Endothelial cell (in vitro differentiated cells): ENCODE measurements around the gene NRDC. TPM values are rescaled to one million over a fixed set of nuclear protein-coding genes. Genes with fewer than 3 reads are reported as not detected.

Experiments
- DNase-seq: peaks from one replicate; pipeline ENCODE4 v3.0.0; 2021; ENCODE audit warnings: low spot score
- H3K27ac Mint-ChIP-seq: one replicate; pipeline ENCODE4 v1.8.0; 2021; ENCODE audit warnings: mixed read lengths, inconsistent platforms; ENCODE audit not compliant: unreplicated experiment
- H3K27me3 Mint-ChIP-seq: one replicate; pipeline ENCODE4 v1.8.0; 2021; ENCODE audit warnings: mild to moderate bottlenecking, moderate library complexity, mixed read lengths, inconsistent platforms; ENCODE audit not compliant: unreplicated experiment
- H3K36me3 Mint-ChIP-seq: one replicate; pipeline ENCODE4 v1.8.0; 2021; ENCODE audit warnings: mild to moderate bottlenecking, low read depth, mixed read lengths, inconsistent platforms; ENCODE audit not compliant: unreplicated experiment
- H3K4me1 Mint-ChIP-seq: one replicate; pipeline ENCODE4 v1.8.0; 2021; ENCODE audit warnings: mild to moderate bottlenecking, mixed read lengths, inconsistent platforms; ENCODE audit not compliant: unreplicated experiment
- H3K4me3 Mint-ChIP-seq: one replicate; pipeline ENCODE4 v1.8.0; 2021; ENCODE audit warnings: mild to moderate bottlenecking, mixed read lengths, inconsistent platforms; ENCODE audit not compliant: unreplicated experiment
- H3K9me3 Mint-ChIP-seq: one replicate; pipeline ENCODE4 v1.8.0; 2021; ENCODE audit warnings: mixed read lengths, inconsistent platforms; ENCODE audit not compliant: unreplicated experiment
- long read RNA-seq: library from polyadenylated mRNA; unstranded; transcript quantifications from one replicate; pipeline ENCODE4 v2.0.0, GENCODE V29; 2020; ENCODE audit not compliant: unreplicated experiment
- total RNA-seq: library from RNA; stranded (reverse); fragmentation: NEBNext Ultra II Directional; extraction: Animal tissue kit (Norgen Biotek cat#: 25700); gene quantifications from one replicate; pipeline ENCODE4 v1.2.1, GENCODE V29; 2021; ENCODE audit not compliant: unreplicated experiment
- TF ChIP-seq, protein P1 (sequence below): fragments of 200-600 bp; sonication (generic); IDR thresholded peaks from one replicate; pipeline ENCODE4 v1.5.0; 2021; ENCODE audit warnings: antibody characterized with exemption; ENCODE audit not compliant: unreplicated experiment

The NRDC gene, protein sequence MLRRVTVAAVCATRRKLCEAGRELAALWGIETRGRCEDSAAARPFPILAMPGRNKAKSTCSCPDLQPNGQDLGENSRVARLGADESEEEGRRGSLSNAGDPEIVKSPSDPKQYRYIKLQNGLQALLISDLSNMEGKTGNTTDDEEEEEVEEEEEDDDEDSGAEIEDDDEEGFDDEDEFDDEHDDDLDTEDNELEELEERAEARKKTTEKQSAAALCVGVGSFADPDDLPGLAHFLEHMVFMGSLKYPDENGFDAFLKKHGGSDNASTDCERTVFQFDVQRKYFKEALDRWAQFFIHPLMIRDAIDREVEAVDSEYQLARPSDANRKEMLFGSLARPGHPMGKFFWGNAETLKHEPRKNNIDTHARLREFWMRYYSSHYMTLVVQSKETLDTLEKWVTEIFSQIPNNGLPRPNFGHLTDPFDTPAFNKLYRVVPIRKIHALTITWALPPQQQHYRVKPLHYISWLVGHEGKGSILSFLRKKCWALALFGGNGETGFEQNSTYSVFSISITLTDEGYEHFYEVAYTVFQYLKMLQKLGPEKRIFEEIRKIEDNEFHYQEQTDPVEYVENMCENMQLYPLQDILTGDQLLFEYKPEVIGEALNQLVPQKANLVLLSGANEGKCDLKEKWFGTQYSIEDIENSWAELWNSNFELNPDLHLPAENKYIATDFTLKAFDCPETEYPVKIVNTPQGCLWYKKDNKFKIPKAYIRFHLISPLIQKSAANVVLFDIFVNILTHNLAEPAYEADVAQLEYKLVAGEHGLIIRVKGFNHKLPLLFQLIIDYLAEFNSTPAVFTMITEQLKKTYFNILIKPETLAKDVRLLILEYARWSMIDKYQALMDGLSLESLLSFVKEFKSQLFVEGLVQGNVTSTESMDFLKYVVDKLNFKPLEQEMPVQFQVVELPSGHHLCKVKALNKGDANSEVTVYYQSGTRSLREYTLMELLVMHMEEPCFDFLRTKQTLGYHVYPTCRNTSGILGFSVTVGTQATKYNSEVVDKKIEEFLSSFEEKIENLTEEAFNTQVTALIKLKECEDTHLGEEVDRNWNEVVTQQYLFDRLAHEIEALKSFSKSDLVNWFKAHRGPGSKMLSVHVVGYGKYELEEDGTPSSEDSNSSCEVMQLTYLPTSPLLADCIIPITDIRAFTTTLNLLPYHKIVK
- 135 TPM for total RNA-seq
- long read RNA-seq, transcript NRDC-201 (31 exons, 3,691 nt): major isoform, 18 of 39 reads
- long read RNA-seq, transcript NRDC-211 (2 exons, 1,020 nt): minor isoform, 13 of 39 reads
- long read RNA-seq, partial matches to known transcripts: 3 of 39 reads
- long read RNA-seq, other reads (novel, unspliced or antisense): 5 of 39 reads

DNA sequence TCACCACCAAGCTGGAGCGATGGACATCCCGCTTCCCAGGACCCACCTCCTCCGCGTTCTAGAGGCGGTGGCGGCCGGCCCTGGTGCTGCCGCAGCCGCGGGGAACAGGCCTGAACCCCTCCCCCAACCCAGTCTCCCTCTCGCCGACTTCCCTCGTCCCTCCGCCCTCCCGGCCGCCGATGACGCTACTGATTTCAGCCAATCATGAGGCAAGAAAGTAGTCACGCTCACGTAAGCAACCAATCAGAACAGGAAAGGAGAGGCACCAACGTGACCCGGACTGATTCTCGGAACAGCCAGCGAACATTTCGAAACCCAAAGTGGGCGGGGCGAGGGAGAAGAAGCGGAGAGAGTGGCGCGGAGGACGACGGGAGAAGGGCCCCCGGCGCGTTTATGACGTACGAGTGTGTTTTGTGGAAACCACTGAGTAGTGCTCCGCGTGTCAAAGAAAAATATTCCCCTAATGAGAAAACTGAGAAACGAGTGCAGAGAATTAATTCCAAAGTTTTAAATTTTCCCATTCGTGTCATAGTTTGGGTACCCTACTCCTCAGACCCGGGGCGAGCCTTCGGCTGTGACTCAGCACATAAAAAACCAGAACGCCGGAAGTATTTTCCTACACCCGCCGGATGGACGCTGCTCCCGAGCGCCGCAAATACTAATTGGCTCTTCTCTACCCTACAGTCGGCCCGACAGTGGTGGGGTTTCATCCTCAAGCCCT, at the start of gene NRDC:
TSS of gene NRDC (minus strand) at position 112 of the 721 bp plus-strand sequence. CDS start 112 bp downstream, outside the sequence.
- Mint-ChIP-seq H3K9me3 (no peaks in the 10 kb centered on the region), H3K27ac (no peak within 1 kb of the TSS), H3K4me1 (peaks cover 12% of the 10 kb centered on the region), H3K4me3 (no peak within 1 kb of the TSS), H3K36me3 (no peaks in the 10 kb centered on the region), H3K27me3 (peaks cover 4% of the 10 kb centered on the region)
- DNase-seq: peak; percentile 98
- TF ChIP-seq, protein P1, sequence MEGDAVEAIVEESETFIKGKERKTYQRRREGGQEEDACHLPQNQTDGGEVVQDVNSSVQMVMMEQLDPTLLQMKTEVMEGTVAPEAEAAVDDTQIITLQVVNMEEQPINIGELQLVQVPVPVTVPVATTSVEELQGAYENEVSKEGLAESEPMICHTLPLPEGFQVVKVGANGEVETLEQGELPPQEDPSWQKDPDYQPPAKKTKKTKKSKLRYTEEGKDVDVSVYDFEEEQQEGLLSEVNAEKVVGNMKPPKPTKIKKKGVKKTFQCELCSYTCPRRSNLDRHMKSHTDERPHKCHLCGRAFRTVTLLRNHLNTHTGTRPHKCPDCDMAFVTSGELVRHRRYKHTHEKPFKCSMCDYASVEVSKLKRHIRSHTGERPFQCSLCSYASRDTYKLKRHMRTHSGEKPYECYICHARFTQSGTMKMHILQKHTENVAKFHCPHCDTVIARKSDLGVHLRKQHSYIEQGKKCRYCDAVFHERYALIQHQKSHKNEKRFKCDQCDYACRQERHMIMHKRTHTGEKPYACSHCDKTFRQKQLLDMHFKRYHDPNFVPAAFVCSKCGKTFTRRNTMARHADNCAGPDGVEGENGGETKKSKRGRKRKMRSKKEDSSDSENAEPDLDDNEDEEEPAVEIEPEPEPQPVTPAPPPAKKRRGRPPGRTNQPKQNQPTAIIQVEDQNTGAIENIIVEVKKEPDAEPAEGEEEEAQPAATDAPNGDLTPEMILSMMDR: no peak

DNA sequence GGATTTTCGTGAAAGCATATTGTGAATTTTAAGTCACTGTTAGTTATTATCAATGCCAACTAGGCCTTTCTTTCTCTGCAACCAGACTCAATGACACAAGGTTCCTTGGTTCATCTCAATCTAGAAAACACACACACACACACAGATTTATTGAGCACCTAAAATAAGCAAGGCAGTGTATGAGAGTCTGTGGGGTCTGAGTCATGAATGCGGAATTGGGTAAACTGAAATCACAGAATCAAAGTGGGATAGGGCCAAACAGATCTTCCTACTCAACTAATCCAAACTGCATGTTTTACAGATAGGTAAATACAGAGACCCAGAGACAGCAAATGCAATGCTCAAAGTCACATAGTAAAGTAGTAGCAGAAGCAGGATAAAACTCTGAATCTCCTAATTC, 48.5 kb upstream of the NRDC start:
- Mint-ChIP-seq H3K27ac (no peak overlapping the region), H3K27me3 (peaks cover under 1% of the 10 kb centered on the region), H3K4me3 (no peak overlapping the region), H3K9me3 (no peaks in the 10 kb centered on the region), H3K36me3 (no peaks in the 10 kb centered on the region), H3K4me1 (no peaks in the 10 kb centered on the region)
- TF ChIP-seq, protein P1: no peak
- no peak for DNase-seq

DNA sequence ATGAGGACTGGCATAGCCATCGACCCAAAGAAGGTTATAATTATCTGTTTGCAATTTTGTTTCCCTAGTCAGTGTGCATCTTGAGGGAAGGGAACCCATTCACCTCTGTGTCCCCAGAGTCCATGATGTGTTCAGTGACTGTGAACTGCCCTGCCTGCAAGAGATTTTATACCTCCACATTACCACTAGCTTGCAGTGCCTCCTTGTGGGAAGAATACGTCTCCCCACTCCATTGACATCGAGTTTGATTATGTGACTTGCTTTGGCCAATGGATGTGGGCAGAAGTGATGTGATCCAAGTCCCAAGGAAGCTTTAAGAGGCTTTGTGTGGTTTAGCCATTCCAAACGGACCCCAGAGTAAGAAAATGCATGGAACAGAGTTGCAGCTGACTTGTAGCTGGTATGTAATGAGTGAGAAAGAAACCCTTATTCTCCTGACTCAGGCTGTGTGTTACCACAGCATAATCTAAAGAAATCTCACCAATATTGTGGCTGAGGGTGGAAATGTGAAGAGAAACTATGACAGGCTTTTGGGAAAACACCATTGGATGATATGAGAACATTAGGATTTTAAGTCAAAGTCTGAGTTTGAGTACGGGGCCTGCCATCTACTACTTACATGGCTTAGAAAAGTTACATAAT, 47.8 kb upstream of the NRDC start:
- Mint-ChIP-seq H3K4me3 (no peak overlapping the region), H3K9me3 (no peaks in the 10 kb centered on the region), H3K4me1 (peaks cover 5% of the 10 kb centered on the region), H3K27me3 (peaks cover 2% of the 10 kb centered on the region), H3K36me3 (no peaks in the 10 kb centered on the region), H3K27ac (peak overlapping the region; percentile 17)
- DNase-seq: peak; percentile 12
- TF ChIP-seq, protein P1: no peak

DNA sequence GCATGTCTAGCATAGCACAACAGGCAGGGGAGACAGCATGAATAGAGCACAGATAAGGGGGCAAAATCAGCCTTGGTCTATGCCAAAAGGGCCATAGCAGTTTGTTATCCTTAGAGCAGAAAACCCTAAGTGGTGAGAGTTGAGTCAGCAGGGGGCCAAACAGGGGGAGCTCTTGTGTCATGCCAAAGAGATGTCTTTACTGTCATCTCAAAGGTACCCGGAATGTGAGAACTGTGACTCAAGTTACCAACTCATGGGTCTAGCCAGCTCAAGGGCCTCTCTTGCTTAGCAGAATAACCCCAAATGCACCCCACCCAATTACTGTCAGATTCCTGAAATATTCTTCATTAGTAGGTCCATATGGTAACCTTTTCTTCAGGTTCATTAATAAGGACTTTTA, 45.9 kb upstream of the NRDC start:
- peaks cover 4% of the 10 kb centered on the region for H3K36me3 Mint-ChIP-seq
- no peaks in the 10 kb centered on the region for H3K9me3 Mint-ChIP-seq
- TF ChIP-seq, protein P1: no peak
- H3K27ac Mint-ChIP-seq: no peak overlapping the region
- H3K4me1 Mint-ChIP-seq: peaks cover 5% of the 10 kb centered on the region
- DNase-seq: no peak
- peaks cover 2% of the 10 kb centered on the region for H3K27me3 Mint-ChIP-seq
- no peak overlapping the region for H3K4me3 Mint-ChIP-seq
